Measurements from ENCODE around the gene MDM1.
A peak's percentile ranks its signal among the peaks of the same experiment; 100 is the strongest.

MDM1 gene

DNA sequence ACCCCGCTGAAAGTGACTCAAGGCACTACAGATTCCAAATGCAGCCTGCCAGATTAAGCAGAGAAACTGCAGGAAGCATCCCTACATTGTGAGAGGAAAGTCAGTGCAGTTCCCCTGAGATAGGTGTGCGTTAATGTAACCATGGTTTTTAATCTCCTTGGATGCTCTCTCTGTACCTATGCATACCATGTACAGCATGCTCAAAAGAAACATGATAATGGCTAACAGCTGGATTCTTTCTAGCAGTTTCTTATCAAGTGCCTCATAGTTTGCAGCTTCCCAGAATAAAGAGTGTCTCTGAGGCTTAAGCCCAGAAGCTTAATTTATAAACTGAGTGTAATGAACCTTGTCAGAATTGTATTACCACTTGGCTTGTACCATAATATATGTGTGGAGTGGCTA lies 17.1 kb upstream of the MDM1 start:
- TF ChIP-seq CTCF (conservative IDR thresholded peaks at IDR 0.05; ENCODE audit: low read length), result no peak
- no peak for TF ChIP-seq EZH2phosphoT487 (IDR thresholded peaks at IDR 0.05; ENCODE audit: borderline replicate concordance)
- Histone ChIP-seq H3K36me3 (ENCODE audit: insufficient read depth, low read length) (no peaks in the 10 kb centered on the region), H3F3A (ENCODE audit: low read depth) (no peaks in the 10 kb centered on the region)

DNA sequence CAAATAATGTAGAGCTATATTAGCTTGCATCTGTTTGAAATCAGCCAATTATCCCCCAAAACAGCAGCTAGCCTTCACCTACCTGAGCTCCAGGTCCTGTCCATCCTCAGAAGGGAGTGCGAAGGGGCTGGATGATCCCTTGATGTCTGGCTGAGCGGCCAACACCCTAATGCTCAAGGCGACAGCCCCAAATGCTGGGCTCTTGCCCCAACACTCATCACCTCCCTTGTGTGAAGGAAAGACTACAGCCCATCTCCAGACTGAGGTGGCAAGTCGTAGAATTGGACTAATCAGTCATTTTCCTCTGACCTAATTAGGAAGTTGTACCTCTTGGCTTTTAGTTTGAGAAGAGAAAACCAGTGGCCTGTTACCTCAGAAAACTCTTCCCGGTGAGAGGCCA lies 16.3 kb upstream of the MDM1 start:
- Histone ChIP-seq H3K9ac (ENCODE audit: low read depth, low read length, poor library complexity, severe bottlenecking) (no peak overlapping the region), H3K79me2 (ENCODE audit: insufficient read depth, low read length) (no peaks in the 10 kb centered on the region), H3K9me2 (replicated peaks; ENCODE audit: low read depth, low read length) (no peaks in the 10 kb centered on the region), H3K9me3 (ENCODE audit: insufficient read depth, low read depth, low read length) (no peaks in the 10 kb centered on the region), H3K4me2 (ENCODE audit: low read depth, low read length, poor library complexity, severe bottlenecking) (no peak overlapping the region), H3K4me3 (ENCODE audit: low read length, poor library complexity, severe bottlenecking) (no peak overlapping the region), H3K36me3 (ENCODE audit: insufficient read depth, low read length) (no peaks in the 10 kb centered on the region), H3F3A (ENCODE audit: low read depth) (0 out of 2 replicates have a peak, but pooled peaks cover 3% of the 10 kb centered on the region), H2AFZ (ENCODE audit: low read length) (no peak overlapping the region; the same call in 1 of the 2 replicates), H3K4me1 (ENCODE audit: insufficient read depth, low read length, poor library complexity, severe bottlenecking) (peaks cover 33% of the 10 kb centered on the region), H3K27me3 (ENCODE audit: insufficient read depth, low read length, poor library complexity, severe bottlenecking) (no peaks in the 10 kb centered on the region), H4K20me1 (ENCODE audit: insufficient read depth, low read length, poor library complexity, severe bottlenecking) (no peaks in the 10 kb centered on the region)
- no peak for TF ChIP-seq EZH2phosphoT487 (IDR thresholded peaks at IDR 0.05; ENCODE audit: borderline replicate concordance)
- TF ChIP-seq CTCF (conservative IDR thresholded peaks at IDR 0.05; ENCODE audit: low read length), result no peak

More for the DNA sequence above, 17.1 kb upstream of the MDM1 start:
- H3K4me1 ChIP-seq (ENCODE audit: insufficient read depth, low read length, poor library complexity, severe bottlenecking), result peaks cover 25% of the 10 kb centered on the region
- H4K20me1 ChIP-seq (ENCODE audit: insufficient read depth, low read length, poor library complexity, severe bottlenecking), result no peaks in the 10 kb centered on the region
- no peak overlapping the region for H3K4me2 ChIP-seq (ENCODE audit: low read depth, low read length, poor library complexity, severe bottlenecking)
- no peaks in the 10 kb centered on the region for H3K9me2 ChIP-seq (replicated peaks; ENCODE audit: low read depth, low read length)
- no peak overlapping the region for H3K4me3 ChIP-seq (ENCODE audit: low read length, poor library complexity, severe bottlenecking)
- no peaks in the 10 kb centered on the region for H3K9me3 ChIP-seq (ENCODE audit: insufficient read depth, low read depth, low read length)
- no peak overlapping the region for H3K9ac ChIP-seq (ENCODE audit: low read depth, low read length, poor library complexity, severe bottlenecking)
- H3K79me2 ChIP-seq (ENCODE audit: insufficient read depth, low read length), result no peaks in the 10 kb centered on the region
- H2AFZ ChIP-seq (ENCODE audit: low read length), result no peak overlapping the region
- H3K27me3 ChIP-seq (ENCODE audit: insufficient read depth, low read length, poor library complexity, severe bottlenecking), result no peaks in the 10 kb centered on the region

DNA sequence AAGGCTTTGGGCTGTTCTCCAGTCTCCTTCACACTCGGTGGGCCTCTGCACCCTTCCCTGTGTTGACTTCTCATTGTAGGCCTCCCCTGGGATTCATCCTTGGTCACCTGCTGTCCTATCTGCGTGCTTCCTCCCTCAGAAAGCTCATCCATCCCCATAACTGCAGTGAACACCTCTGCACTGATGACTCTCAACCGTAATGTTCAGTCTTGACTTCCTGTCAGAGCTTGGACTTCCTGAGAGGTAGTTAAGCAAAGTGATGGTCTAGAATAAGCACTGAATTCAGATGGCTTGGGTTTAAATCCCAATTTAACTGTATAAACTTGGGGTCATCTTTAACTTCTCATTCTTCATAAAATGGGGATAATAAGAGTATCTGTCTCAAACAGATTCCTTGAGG lies 13.6 kb upstream of the MDM1 start:
- Histone ChIP-seq H3K4me1 (ENCODE audit: insufficient read depth, low read length, poor library complexity, severe bottlenecking) (peaks cover 48% of the 10 kb centered on the region), H2AFZ (ENCODE audit: low read length) (peak overlapping the region; percentile 34), H3K4me3 (ENCODE audit: low read length, poor library complexity, severe bottlenecking) (peak overlapping the region; percentile 16), H4K20me1 (ENCODE audit: insufficient read depth, low read length, poor library complexity, severe bottlenecking) (no peaks in the 10 kb centered on the region), H3K36me3 (ENCODE audit: insufficient read depth, low read length) (no peaks in the 10 kb centered on the region), H3K79me2 (ENCODE audit: insufficient read depth, low read length) (no peaks in the 10 kb centered on the region), H3K4me2 (ENCODE audit: low read depth, low read length, poor library complexity, severe bottlenecking) (peak overlapping the region; percentile 57), H3K9me2 (replicated peaks; ENCODE audit: low read depth, low read length) (no peaks in the 10 kb centered on the region), H3K9ac (ENCODE audit: low read depth, low read length, poor library complexity, severe bottlenecking) (no peak overlapping the region), H3K9me3 (ENCODE audit: insufficient read depth, low read depth, low read length) (no peaks in the 10 kb centered on the region), H3K27me3 (ENCODE audit: insufficient read depth, low read length, poor library complexity, severe bottlenecking) (no peaks in the 10 kb centered on the region), H3F3A (ENCODE audit: low read depth) (0 out of 2 replicates have a peak, but pooled peaks cover 7% of the 10 kb centered on the region)
- no peak for TF ChIP-seq EZH2phosphoT487 (IDR thresholded peaks at IDR 0.05; ENCODE audit: borderline replicate concordance)
- no peak for TF ChIP-seq CTCF (conservative IDR thresholded peaks at IDR 0.05; ENCODE audit: low read length)
